ENCODE measurements around the gene SPANXN4.

DNA sequence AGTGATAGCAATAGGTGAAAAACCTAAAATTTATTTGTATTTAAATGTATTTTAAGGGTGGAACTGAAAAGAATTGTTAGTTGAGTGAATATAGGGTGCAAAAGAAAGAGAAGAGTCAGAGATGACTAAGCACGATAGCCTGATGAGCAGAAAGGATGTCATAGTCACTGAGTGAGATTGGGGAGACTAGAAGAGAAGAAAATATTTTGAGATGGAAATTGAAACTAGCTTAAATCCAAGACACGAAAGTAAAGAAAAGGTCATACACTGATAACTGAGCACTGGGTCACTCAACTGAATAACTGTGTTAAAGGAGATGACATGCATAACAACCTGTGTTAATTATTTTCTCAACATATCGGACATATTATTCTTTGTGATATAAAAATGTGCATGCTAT, 55.5 kb downstream of the SPANXN4 start:
- TF ChIP-seq, protein P1, sequence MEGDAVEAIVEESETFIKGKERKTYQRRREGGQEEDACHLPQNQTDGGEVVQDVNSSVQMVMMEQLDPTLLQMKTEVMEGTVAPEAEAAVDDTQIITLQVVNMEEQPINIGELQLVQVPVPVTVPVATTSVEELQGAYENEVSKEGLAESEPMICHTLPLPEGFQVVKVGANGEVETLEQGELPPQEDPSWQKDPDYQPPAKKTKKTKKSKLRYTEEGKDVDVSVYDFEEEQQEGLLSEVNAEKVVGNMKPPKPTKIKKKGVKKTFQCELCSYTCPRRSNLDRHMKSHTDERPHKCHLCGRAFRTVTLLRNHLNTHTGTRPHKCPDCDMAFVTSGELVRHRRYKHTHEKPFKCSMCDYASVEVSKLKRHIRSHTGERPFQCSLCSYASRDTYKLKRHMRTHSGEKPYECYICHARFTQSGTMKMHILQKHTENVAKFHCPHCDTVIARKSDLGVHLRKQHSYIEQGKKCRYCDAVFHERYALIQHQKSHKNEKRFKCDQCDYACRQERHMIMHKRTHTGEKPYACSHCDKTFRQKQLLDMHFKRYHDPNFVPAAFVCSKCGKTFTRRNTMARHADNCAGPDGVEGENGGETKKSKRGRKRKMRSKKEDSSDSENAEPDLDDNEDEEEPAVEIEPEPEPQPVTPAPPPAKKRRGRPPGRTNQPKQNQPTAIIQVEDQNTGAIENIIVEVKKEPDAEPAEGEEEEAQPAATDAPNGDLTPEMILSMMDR (conservative IDR thresholded peaks at IDR 0.05 in 1 of 2, IDR thresholded peaks at IDR 0.05 in 1 of 2; ENCODE audit: low read depth in 1 of 2, low read length in 2 of 2): no peak
- no peak for TF ChIP-seq EZH2 (IDR thresholded peaks at IDR 0.05; ENCODE audit: low read length, missing control alignments)

Measured in fibroblast of lung (primary cell).